Neutrophil (primary cell): ENCODE results near the gene GPR146.

Experiments used
- H3K27ac ChIP-seq: fragments of 200-600 bp; sonication (generic); 2 replicates; pipeline ENCODE4 v1.5.1; 2016; ENCODE audit warnings: mild to moderate bottlenecking, moderate library complexity
- H3K27me3 ChIP-seq: fragments of 200-600 bp; sonication (generic); 2 replicates; pipeline ENCODE4 v1.6.0; 2016; ENCODE audit warnings: mild to moderate bottlenecking
- H3K36me3 ChIP-seq: fragments of 200-600 bp; sonication (generic); 2 replicates; pipeline ENCODE4 v1.5.1; 2017
- H3K4me1 ChIP-seq, 2 experiments: fragments of 200-600 bp in 1 of 2; sonication (generic) in 1 of 2; 1 replicate in 1 of 2; 2 replicates in 1 of 2; pipeline versions ENCODE4 v1.5.1 to v1.6.1; 2013 to 2016; ENCODE audit warnings: low read depth in 1 of 2, low read length in 1 of 2, mild to moderate bottlenecking in 1 of 2, moderate library complexity in 1 of 2; ENCODE audit not compliant: control insufficient read depth in 1 of 2, insufficient read depth in 1 of 2
- H3K4me3 ChIP-seq, 2 experiments: fragments of 200-600 bp in 1 of 2; sonication (generic) in 1 of 2; 1 replicate in 1 of 2; 2 replicates in 1 of 2; pipeline ENCODE4 v1.5.1; 2013 to 2016; ENCODE audit warnings: low read depth in 1 of 2, low read length in 1 of 2, mild to moderate bottlenecking in 1 of 2, moderate library complexity in 1 of 2
- H3K9me3 ChIP-seq: fragments of 200-600 bp; sonication (generic); 2 replicates; pipeline ENCODE4 v1.5.1; 2016
- CTCF ChIP-seq: fragments of 200-600 bp; sonication (generic); IDR thresholded peaks from 2 replicates; pipeline ENCODE4 v1.5.1; 2016; ENCODE audit warnings: antibody characterized with exemption

GPR146 gene

GRCh38 chr7:1104516-1105179 is 60.3 kb downstream of the GPR146 start:
- peaks cover 10% of the 10 kb centered on the region for H3K27me3 ChIP-seq

GRCh38 chr7:1105189-1105588 is 60.8 kb downstream of the GPR146 start:
- Histone ChIP-seq H3K27me3 (peaks cover 10% of the 10 kb centered on the region), H3K36me3 (no peaks in the 10 kb centered on the region), H3K4me3 (no peak overlapping the region), H3K4me1 (no peaks in the 10 kb centered on the region), H3K27ac (no peak overlapping the region), H3K9me3 (no peaks in the 10 kb centered on the region)
- no peak for TF ChIP-seq CTCF

More at GRCh38 chr7:1104516-1105179, 60.3 kb downstream of the GPR146 start:
- no peak overlapping the region for H3K27ac ChIP-seq
- H3K4me1 ChIP-seq: no peaks in the 10 kb centered on the region
- H3K9me3 ChIP-seq: no peaks in the 10 kb centered on the region
- H3K4me3 ChIP-seq: no peak overlapping the region
- TF ChIP-seq CTCF: no peak
- no peaks in the 10 kb centered on the region for H3K36me3 ChIP-seq

DNA sequence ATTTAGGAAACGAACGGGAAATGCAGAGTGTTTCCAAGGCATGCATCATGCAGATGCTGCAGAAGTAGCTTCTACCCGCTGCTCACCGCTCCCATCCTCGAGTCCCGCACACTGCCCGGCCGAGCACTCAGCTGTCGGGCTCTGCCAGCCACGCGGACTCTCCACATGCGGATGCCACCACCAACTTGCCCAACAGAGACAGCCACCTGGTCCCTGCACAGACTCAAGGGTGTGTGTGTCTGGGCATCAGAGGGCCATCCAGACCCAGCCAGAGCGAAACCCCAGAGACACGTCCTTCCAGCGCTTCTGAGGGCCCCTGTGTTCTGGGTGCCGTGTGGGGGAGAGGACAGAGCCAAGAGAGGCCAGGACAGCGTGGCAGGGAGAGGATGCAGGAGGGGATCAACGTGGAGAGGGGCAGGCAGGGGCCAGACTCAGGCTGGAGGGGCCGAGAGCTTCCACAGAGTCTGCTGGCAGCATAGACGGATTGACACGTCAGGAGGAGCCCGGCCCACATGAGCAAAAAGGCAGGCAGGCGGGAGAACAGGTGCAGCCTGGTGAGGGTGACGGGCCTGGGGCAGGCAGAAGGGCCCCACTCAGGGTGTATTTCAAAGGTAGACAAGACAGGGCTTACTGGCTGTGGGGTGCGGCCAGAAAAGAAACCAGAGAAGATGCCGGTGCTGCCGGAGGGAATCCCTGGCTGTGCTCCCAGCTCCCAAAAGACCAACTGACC is 61.9 kb downstream of the GPR146 start:
- no peaks in the 10 kb centered on the region for H3K36me3 ChIP-seq
- no peak overlapping the region for H3K4me3 ChIP-seq
- no peak for TF ChIP-seq CTCF
- no peaks in the 10 kb centered on the region for H3K9me3 ChIP-seq
- H3K4me1 ChIP-seq: no peaks in the 10 kb centered on the region
- no peak overlapping the region for H3K27ac ChIP-seq
- peaks cover 10% of the 10 kb centered on the region for H3K27me3 ChIP-seq

DNA sequence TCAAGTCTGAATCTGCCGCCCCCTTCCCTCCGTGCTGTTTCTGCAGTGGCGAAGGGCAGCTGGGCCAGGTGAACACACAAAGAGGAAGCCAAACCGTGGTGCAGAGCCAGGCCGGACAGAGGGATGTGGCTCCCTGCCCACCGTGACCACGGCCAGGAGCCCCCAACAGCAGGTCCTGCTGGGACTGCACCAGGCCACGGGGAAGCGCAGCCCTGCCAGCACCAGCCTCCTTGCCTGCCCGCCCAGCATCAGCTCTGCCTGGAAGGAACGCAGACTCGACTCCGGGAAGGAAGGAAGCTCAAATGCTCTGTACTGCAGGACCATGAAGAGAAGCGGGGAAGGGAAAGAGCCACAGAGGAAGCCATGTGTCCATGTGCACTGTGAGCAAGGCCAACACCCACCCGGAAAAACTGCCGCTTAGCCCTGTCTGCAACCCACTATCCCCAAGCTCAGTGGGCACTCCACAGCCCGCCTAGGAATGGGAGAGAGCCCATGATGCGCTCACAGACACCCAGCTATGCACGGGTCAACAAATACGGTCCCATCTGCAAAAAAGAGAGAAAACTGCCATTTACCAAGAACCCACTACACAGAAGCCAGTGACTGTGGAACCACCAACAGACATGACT is 62.6 kb downstream of the GPR146 start:
- TF ChIP-seq CTCF: no peak

DNA sequence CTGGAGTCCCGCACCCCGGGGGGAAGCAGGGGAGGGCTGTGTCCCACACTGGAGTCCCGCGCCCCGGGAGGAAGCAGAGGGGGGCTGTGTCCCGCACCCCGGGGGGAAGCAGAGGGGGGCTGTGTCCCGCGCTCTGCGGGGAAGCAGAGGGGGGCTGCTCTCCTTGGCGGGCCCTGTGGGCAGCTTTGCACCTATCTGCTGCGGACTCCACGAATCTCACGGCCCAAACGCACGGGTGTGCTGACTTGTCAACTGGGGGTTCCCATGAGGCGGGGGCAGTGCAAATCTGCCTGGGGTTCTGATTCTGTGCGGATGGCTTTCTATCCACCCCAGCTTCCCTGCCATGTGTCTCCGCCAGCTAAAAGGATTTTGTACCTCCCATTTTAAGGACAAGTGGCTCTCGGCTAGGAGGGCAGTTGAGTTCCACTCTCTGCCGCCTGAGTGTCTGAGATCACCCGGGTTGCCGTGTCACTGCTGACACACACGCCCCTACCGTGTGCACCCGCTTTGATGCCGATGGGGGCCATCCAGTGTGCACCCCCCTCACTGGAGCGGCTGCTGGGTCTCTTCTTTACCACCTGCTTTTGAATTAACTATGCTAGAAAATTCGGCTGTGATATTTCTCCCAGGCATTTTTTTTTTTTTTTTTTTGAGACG is 64.0 kb downstream of the GPR146 start:
- Histone ChIP-seq H3K36me3 (no peaks in the 10 kb centered on the region), H3K4me1 (no peaks in the 10 kb centered on the region), H3K4me3 (no peak overlapping the region), H3K9me3 (no peaks in the 10 kb centered on the region), H3K27me3 (peaks cover 10% of the 10 kb centered on the region), H3K27ac (no peak overlapping the region)
- no peak for TF ChIP-seq CTCF

More for the DNA sequence above, 62.6 kb downstream of the GPR146 start:
- H3K4me3 ChIP-seq: no peak overlapping the region
- H3K27me3 ChIP-seq: peaks cover 10% of the 10 kb centered on the region
- no peaks in the 10 kb centered on the region for H3K9me3 ChIP-seq
- H3K36me3 ChIP-seq: no peaks in the 10 kb centered on the region
- H3K27ac ChIP-seq: no peak overlapping the region
- no peaks in the 10 kb centered on the region for H3K4me1 ChIP-seq
